ENCODE results near the gene CLMP.
"Not testable (repeated sequence)": the region's sequence is repeated elsewhere in the genome, so short reads cannot be mapped to it uniquely, and the experiment has no call there.

The CLMP gene

GRCh38 chr11:123129920-123130319, 65.1 kb downstream of the CLMP start:
- no peak for DNase-seq

GRCh38 chr11:123125169-123125568, 69.9 kb downstream of the CLMP start:
- DNase-seq: no peak

GRCh38 chr11:123122852-123123251, 72.2 kb downstream of the CLMP start:
- no peak for DNase-seq

- no peak for DNase-seq
Measured at GRCh38 chr11:123122341-123122740, 72.7 kb downstream of the CLMP start.

GRCh38 chr11:123116486-123116885, 78.6 kb downstream of the CLMP start:
- no peak for DNase-seq

GRCh38 chr11:123111465-123111864, 83.6 kb downstream of the CLMP start:
- no peak for DNase-seq

GRCh38 chr11:123110397-123110796, 84.7 kb downstream of the CLMP start:
- DNase-seq: no peak

- no peak for DNase-seq
Measured at GRCh38 chr11:123107945-123108495, 87.0 kb downstream of the CLMP start.

- no peak for DNase-seq
Measured at GRCh38 chr11:123104697-123105096, 90.4 kb downstream of the CLMP start.

- DNase-seq: no peak
Measured at GRCh38 chr11:123103326-123103980, 91.6 kb downstream of the CLMP start.

- no peak for DNase-seq
Measured at GRCh38 chr11:123100379-123101085, 94.5 kb downstream of the CLMP start.

- no peak for DNase-seq
Measured at GRCh38 chr11:123098990-123099389, 96.1 kb downstream of the CLMP start.

- no peak for DNase-seq
Measured at GRCh38 chr11:123093739-123094138, 101.3 kb downstream of the CLMP start.

- no peak for DNase-seq
Measured at GRCh38 chr11:123091506-123091905, 103.5 kb downstream of the CLMP start.

GRCh38 chr11:123090168-123090567, 104.9 kb downstream of the CLMP start:
- not testable (repeated sequence) for DNase-seq

GRCh38 chr11:123088896-123089295, 106.2 kb downstream of the CLMP start:
- DNase-seq: not testable (repeated sequence)

- not testable (repeated sequence) for DNase-seq
Measured at GRCh38 chr11:123087657-123088056, 107.4 kb downstream of the CLMP start.

- no peak for DNase-seq
Measured at GRCh38 chr11:123086305-123086704, 108.7 kb downstream of the CLMP start.

GRCh38 chr11:123085497-123085896, 109.6 kb downstream of the CLMP start:
- no peak for DNase-seq

- DNase-seq: no peak
Measured at GRCh38 chr11:123084454-123084853, 110.6 kb downstream of the CLMP start.

- peak; percentile 62 for DNase-seq
Measured at GRCh38 chr11:123083623-123084029, 111.4 kb downstream of the CLMP start.

- no peak for DNase-seq
Measured at GRCh38 chr11:123082977-123083376, 112.1 kb downstream of the CLMP start.

GRCh38 chr11:123080015-123080414, 115.0 kb downstream of the CLMP start:
- DNase-seq: no peak

- DNase-seq: no peak
Measured at GRCh38 chr11:123076484-123076883, 118.6 kb downstream of the CLMP start.
